RKO (cell line): ENCODE results near the gene FRMD3.
"Not testable (repeated sequence)": the region's sequence is repeated elsewhere in the genome, so short reads cannot be mapped to it uniquely, and the experiment has no call there.

Source experiments
- DNase-seq: peaks from one replicate; pipeline ENCODE4 v3.0.0-alpha.2; 2016; ENCODE audit warnings: low spot score

Gene FRMD3

DNA sequence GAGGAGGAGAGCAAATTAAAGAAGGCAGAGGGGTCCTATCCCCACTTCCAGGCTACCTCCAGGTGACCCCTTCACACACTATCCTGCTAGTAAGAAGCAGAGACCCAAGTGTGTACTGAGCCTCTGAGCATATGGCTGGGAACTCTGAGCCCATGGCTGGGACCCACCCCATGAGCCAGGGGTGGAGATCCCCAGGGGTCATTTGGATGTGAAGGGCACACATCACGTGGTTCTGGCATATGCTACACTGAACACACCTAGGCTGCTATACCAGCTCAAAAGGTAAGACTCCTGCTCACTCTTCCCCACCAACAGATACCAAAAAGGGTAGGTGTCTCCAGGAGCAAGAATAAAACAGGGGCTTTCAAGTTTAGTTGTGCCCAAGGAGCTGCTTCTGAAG lies 149.9 kb downstream of the FRMD3 start:
- DNase-seq: no peak

DNA sequence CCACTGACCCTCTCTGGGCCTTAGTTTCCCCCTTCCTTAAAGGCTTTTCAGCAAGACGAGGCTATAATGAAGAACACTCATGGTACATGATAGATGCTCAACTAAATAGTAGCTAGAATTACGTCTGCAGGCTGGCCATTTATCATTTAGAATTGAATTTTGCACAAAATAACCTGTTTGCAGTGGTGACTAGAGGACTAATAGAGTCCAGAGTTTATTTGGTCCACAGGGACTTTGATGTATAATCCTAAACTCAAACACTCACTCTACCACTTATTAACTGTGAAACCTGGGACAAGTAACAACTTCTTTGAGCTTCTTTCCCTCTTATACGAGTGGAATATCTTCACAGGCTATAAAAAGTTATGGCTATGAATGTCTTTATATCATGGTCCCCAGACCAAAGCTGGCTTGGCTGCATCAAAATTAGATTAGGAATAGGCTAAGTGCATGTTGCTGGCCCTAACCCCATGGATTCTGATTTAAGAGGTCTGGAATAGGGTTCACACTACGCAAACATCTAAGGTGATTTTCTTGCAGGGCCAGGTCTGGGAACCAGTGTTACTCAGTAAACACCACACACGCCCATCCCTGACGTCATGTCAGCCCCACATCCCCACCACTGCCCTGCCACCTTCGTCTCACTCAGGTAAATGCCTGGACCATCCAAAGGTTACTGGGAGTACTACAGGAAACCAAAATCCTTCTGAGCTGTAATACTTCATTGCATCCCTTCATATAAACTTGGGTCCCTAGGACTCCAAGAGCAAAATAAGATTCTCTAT lies 150.6 kb downstream of the FRMD3 start:
- no peak for DNase-seq

GRCh38 chr9:83385317-83385716 lies 152.9 kb downstream of the FRMD3 start:
- DNase-seq: no peak

GRCh38 chr9:83384214-83384613 lies 154.0 kb downstream of the FRMD3 start:
- no peak for DNase-seq

- no peak for DNase-seq
Observed at GRCh38 chr9:83383034-83383433, 155.2 kb downstream of the FRMD3 start.

DNA sequence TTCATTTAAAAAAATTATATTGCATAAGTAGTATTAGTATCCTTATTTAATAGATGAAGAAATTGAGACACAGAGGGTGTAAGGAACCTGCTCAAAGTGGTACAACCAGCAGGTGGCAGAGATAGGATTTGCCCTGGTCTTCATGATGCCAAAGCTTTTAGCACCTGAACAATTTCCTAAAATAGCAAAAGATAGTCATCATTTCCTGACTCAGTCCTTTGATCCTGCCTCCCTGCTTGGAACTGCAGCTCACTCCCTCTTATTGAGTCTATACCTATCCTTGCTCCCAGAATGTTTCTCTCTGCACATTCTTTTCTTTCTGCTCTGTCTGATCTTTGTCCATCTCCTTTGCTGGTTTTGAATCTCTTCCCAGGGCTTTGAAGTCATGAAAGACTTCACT lies 155.8 kb downstream of the FRMD3 start:
- no peak for DNase-seq

DNA sequence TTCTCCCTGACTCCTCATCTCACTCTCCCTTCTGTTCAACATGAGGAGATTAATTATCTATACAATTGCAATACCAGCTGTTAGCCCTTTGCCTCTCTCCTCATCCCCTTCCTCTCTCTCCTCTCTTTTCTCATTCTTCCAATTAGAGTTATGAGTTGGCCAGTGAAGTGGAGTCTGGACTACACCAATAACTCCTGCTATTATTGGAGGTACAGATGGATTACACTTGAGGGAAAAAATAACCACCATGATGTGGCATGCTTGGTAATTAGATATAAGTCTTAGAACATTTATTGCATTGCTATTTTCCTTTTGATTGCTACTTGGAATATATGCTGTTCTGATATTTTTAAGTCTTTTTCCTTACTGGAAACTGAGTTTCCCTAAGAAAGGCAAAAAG lies 159.2 kb downstream of the FRMD3 start:
- no peak for DNase-seq

DNA sequence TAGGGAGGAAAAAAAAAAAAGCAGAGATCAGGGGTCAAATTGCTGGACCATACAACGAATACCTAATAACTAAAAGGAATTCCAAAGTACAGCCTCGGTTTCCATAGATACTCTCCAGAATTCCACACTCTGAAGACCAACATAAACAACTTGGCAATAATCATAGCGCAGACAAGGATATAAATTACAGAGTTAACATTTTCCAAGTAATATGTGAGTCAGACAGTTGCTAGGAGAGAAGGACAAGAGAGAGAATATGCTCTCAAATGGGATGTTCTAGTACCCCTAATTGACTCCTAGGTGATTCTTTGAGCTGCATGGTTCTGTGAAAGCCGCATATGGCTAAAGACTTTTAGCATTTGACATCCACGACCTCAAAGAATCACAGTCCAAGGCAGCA lies 165.2 kb downstream of the FRMD3 start:
- DNase-seq: no peak

DNA sequence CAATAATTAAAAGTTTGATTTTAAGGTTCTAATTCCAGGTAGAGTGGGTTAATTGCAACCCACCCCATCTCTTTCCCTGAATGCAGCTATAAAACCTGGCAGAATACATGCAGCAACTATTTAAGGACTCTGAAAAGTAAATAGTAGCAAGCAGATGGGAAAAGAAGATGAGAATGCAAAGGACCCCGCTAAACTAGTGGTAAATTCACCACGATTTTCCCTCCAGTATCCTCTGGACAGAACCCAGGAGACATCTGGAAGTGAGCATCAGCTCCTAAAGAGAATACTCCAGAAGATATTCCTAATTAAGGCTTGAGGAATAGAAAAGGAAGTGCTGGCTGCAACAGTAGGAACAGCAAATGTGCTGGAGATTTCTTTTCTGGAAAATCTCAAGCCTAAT lies 170.9 kb downstream of the FRMD3 start:
- DNase-seq: no peak

DNA sequence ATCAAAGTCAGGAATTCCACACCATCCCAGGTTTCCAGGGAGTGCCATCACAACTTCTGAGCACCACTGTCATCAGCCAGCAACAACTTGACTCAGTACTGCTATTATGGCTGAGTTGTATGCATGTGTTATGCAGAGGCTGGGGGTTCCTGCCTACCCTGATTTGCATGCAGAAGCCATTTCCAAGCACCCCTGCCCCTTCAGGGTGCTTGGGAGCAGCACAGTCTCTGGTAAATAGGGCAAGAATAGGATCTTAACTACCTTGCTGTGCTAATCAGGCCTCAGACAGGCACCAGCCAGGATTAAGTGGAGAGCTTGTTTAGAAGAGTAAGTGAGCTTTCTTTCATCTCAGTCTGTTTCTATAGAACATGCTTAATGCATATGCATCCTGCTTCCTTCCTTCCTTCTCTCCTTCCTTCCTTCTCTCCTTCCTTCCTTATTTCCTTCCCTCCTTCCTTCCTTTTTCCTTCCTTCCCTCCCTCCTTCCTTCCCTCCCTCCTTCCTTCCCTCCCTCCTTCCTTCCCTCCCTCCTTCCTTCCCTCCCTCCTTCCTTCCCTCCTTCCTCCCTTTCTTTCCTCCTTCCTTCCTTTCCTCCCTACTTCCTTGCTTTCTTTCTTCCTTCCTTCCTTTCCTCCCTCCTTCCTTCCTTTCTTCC lies 175.7 kb downstream of the FRMD3 start:
- no peak for DNase-seq

DNA sequence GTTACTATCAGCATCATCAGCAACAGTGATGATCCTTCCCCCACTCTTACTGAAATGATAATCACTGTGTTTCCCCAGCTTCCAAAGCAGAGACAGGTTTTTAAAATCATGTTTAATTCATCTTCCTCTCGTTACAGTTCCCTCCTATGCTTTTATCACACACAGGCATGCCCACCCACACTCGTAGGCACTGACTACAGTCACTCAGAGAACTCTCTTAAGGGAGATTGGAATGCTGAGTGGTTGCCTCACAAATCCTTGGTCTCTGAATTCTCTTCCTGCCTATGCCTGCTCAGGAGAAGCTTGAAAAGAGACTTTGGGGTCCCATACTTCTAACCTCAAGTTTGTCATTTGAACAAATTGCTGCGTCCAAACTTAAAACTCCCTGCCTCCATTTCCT lies 179.2 kb downstream of the FRMD3 start:
- no peak for DNase-seq

GRCh38 chr9:83358493-83358892 lies 179.7 kb downstream of the FRMD3 start:
- DNase-seq: not testable (repeated sequence)

DNA sequence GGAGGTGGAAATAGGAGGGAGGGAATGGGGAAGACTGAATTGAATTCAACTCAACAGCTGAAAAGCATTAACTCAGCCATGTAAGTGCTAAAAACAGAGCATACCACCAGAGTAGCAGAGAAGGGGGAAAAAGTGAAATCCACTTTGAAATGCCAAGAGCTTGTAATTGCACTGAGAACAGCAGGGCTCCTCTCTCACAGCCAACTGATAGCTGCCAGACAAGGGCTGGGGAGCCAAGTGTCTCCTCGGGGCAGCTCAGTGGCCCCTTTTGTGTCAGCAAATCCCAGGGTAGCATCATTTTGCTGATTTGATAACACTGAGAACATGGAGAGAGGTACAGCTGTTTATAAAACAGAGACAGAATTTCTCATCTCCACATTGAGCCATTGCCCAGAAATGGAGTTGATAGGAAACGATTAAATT lies 182.5 kb downstream of the FRMD3 start:
- DNase-seq: no peak

DNA sequence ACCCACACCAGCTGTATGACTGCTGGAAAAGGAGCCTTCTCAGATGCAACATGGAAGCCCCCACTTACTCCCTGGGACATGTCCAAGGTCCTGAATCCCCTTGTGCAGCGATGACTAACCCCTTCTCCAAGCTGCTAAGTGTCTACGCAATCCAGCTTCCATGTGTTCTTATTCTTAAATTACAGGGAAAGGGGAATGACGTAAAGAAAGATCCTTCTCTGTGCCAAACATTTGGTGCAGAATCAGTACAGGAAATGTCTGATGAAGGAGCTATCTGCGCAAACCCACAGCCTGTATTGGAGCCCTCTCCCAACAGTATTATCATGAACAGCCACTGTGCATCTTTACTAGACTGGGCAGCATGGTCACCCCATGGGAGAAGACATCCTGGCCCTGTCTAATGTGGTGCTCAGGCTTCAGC lies 183.2 kb downstream of the FRMD3 start:
- DNase-seq: peak; percentile 16

DNA sequence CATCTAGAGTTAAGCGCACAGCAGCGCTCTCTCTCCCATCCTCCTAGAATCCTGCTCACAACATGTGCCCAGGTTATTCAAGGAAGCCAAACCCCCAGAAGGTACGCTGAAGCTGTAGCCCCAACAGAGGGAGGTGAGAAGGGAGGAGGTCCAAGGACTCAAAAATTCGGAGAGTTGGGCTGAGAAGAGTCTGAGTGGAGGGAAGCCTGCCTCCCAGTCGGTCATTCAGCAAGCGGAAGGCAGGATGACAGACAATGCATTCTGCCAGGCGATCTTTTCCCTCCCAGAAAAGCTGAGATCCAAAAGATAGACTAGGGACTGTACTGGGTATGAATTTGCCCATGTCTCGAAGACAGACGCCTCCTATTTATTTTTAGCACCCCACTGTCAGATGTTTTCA lies 189.2 kb downstream of the FRMD3 start:
- DNase-seq: no peak

- DNase-seq: no peak
Observed at GRCh38 chr9:83346655-83347420, 191.4 kb downstream of the FRMD3 start.

GRCh38 chr9:83343366-83343999 lies 194.7 kb downstream of the FRMD3 start:
- no peak for DNase-seq

DNA sequence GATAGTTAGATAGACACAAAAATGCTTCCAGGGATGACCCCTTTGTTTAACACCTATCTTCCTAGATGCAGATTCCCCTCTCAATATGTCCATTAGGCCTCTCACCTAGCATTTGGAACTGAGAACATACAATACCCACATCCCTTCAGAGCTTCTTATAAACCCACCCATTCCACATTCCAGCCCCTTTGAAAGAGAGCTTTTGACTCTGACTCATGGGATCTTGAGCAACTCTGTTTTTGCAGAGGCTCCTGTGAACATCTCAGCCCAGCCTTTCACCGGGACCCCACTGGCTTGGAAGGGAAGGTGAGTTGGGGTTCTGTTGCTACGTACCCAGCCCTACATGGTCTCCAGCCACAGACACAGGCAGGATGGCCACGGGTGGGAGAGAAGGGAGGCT lies 195.5 kb downstream of the FRMD3 start:
- DNase-seq: no peak

DNA sequence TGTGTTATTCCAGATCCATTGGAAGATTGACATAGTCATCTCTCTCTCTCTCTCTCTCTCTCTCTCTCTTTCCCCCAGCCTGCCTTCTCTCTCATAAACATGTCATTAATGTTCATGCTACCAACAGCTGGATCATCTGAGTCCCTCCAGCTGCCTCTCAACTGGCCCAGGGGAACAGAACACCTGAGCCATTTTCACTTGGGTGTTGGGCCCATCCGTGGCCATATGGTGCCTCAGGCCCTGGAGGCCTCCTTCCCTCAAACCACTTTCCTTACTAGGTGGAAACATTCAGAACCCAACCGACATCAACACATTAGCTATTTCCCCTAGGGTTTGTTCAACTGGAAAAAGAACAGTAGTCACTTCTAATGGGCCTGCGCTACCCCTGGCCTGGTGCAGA lies 196.2 kb downstream of the FRMD3 start:
- no peak for DNase-seq

DNA sequence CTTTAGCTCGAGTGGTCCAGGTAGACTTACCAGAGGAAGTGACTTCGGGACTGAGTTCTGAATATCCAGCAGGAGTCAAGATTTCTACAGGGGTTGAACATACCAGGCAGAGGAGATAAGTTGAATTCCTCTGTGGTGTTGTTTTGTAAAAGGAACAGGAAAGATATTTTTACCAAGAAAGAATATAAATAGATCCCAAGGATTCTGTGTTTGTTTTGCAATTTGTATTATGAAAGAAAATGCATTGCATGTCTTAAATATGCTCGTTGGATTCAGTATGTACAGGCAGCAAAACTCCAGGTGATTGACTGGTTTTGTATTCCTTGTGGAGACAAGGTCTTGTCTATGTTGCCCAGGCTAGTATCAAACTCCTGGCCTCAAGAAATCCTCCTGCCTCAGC lies 197.8 kb downstream of the FRMD3 start:
- no peak for DNase-seq

- DNase-seq: no peak
Observed at GRCh38 chr9:83339435-83339834, 198.8 kb downstream of the FRMD3 start.

DNA sequence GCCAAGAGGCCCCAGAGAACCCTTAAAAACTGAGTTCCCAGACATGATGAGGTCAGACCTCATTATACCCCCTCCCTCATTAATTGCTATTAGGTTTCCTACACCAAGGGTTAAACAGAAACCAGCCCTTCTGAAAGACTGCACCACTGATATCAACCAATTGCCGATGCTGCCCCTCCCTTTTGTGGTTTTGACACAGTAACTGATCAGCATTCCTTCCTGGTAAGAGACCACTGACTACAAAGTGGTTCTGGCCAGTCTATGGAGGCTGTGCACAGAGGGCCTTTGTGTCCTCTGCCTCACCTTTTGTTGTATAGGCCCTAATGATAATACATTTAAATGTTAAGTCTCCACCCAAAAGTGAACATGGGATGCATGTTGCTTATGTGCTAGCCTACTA lies 201.5 kb downstream of the FRMD3 start:
- DNase-seq: no peak

DNA sequence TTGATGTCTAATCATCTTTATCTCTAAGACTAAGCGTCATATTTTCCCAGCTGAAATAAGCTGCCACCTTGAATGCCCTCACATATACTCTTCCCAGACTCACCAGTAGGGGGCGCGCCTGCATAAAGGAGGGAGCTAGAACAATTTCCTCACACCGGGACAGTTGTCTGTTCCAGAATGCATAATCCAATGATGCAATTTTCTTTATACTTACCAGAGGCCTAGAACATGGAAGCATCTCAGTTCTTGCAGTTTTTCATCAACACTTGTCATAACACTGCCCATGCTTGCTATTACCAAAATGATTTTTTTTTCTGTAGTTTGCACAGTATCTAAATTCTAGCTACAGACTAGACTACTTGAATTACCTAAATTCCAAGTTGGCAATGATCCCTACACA lies 203.9 kb downstream of the FRMD3 start:
- DNase-seq: peak; percentile 73
